ENCODE measurements around the gene NSRP1. TPM values are rescaled to one million over a fixed set of nuclear protein-coding genes. Genes with fewer than 3 reads are reported as not detected.

The NSRP1 gene
- total and polyA plus RNA-seq, 2 of the 8 experiments (the other 6 are each of a cell fraction or from before 2014, with no cell fraction given) = 6.1 to 22.4 TPM

DNA sequence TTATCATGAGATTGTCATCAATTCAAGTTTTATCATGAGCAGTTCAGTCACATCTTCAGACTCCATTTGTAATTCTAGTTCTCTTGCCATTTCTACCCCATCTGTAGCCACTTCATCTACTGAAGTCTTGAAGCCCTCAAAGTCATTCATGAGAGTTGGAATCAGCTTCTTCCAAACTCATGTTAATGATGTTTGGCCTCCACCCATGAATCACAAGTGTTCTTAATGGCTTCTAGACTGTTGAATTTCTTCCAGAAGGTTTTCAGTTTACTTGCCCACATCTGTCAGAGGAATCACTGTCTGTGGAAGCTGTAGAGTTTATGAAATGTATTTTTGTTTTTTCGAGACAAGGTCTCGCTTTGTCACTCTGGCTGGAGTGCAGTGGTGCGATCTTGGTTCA lies 16.0 kb downstream of the NSRP1 start:
- Histone ChIP-seq H3K23me2 (ENCODE audit: low read depth, low read length) (no peaks in the 10 kb centered on the region), H4K5ac (ENCODE audit: insufficient read length, low read depth, low read length) (no peak overlapping the region), H3K9ac (replicated peaks in 1 of 4; ENCODE audit: extremely low read depth in 1 of 4, low read depth in 3 of 4, low read length in 3 of 4) (no peak overlapping the region), H2BK120ac (replicated peaks; ENCODE audit: low read depth, low read length) (no peak overlapping the region), H3K36me3 (ENCODE audit: control insufficient read depth in 2 of 4, insufficient read depth in 4 of 4, low read length in 3 of 4) (peaks cover 0 to 37% (median 1%) of the 10 kb centered on the region in 4 experiments; a peak in 3 of 8 replicates), H3K79me1 (ENCODE audit: low read depth, low read length) (peaks cover 2% of the 10 kb centered on the region; the same call in 1 of the 2 replicates), H3K9me3 (ENCODE audit: insufficient read depth in 2 of 2, low read depth in 1 of 2, low read length in 1 of 2) (no peaks in the 10 kb centered on the region), H4K8ac (ENCODE audit: extremely low read depth, insufficient read depth, low read length) (no peak overlapping the region), H4K20me1 (replicated peaks in 1 of 2; ENCODE audit: control insufficient read depth in 1 of 2, insufficient read depth in 2 of 2, low read length in 2 of 2) (peaks cover 0 to 2% of the 10 kb centered on the region in 2 experiments), H2BK20ac (ENCODE audit: low read length) (no peak overlapping the region), H3K56ac (replicated peaks; ENCODE audit: insufficient read length, low read depth, low read length) (no peak overlapping the region), H3K4me1 (replicated peaks in 1 of 4; ENCODE audit: control insufficient read depth in 3 of 4, insufficient read depth in 4 of 4, low read length in 3 of 4) (peaks cover 0 to 4% (median 1%) of the 10 kb centered on the region in 4 experiments; a peak in 2 of 7 replicates), H3K79me2 (ENCODE audit: control insufficient read depth in 1 of 2, insufficient read depth in 2 of 2, low read length in 2 of 2) (peaks cover 0 to 52% of the 10 kb centered on the region in 2 experiments; a peak in 2 of 4 replicates), H2AK5ac (ENCODE audit: low read depth, low read length) (no peak overlapping the region), H3K14ac (ENCODE audit: insufficient read length) (no peak overlapping the region), H3K4me2 (ENCODE audit: insufficient read depth in 1 of 2, low read depth in 2 of 2, low read length in 2 of 2) (no peak overlapping the region), H2AFZ (ENCODE audit: low read length) (no peak overlapping the region), H3K18ac (ENCODE audit: extremely low read depth, low read length) (no peak overlapping the region), H3K23ac (ENCODE audit: insufficient read length) (no peak overlapping the region), H2BK5ac (ENCODE audit: low read depth, low read length) (no peak overlapping the region), H2BK15ac (ENCODE audit: low read length) (no peak overlapping the region), H3K4me3 (ENCODE audit: extremely low read depth in 1 of 4, insufficient read depth in 2 of 4, low read depth in 3 of 4, low read length in 4 of 4) (no peak overlapping the region), H4K91ac (replicated peaks; ENCODE audit: insufficient read length, low read length) (no peak overlapping the region), H3K4ac (replicated peaks; ENCODE audit: insufficient read length, low read depth, low read length) (no peak overlapping the region), H3K27me3 (replicated peaks in 1 of 4; ENCODE audit: control insufficient read depth in 3 of 4, extremely low read depth in 1 of 4, insufficient read depth in 3 of 4, low read length in 3 of 4) (no peaks in the 10 kb centered on the region), H3K27ac (ENCODE audit: low read depth, low read length) (no peak overlapping the region), H2BK12ac (ENCODE audit: low read depth, low read length) (no peak overlapping the region)
- no peak for FAIRE-seq
- TF ChIP-seq SRF (IDR thresholded peaks at IDR 0.05; ENCODE audit: low read depth, low read length) (no peak), EZH2 (IDR thresholded peaks at IDR 0.05; ENCODE audit: low read depth, low read length, severe bottlenecking) (no peak), BACH1 (IDR thresholded peaks at IDR 0.05; ENCODE audit: low read length) (no peak), NANOG (IDR thresholded peaks at IDR 0.05; ENCODE audit: insufficient read depth, low read depth, low read length, poor library complexity, severe bottlenecking) (no peak), RNF2 (IDR thresholded peaks at IDR 0.05; ENCODE audit: borderline replicate concordance, low read depth, low read length, missing control alignments, poor library complexity, severe bottlenecking) (no peak)
- 93% methylated on average over 3 of the region's 3 CpGs; no CpG with 5 or more reads in 1 of the 2 experiments for whole genome bisulfite sequencing, 2 experiments (ENCODE audit: extremely low coverage in 1 of 2, insufficient coverage in 1 of 2, insufficient read length in 1 of 2, insufficient replicate concordance in 2 of 2, low coverage in 1 of 2, low lambda C conversion rate in 2 of 2, missing lambda C conversion rate in 1 of 2)
- POLR2A ChIA-PET (ENCODE audit: partially characterized antibody) = interaction anchor here (0.8 to 2.0 kb wide), 4 partner anchors 8 to 46 kb away, joined by 3 to 10 read pairs (median 3); no protein-coding TSS in a partner anchor
- CTCF ChIA-PET (ENCODE audit: partially characterized antibody) = interaction anchor here (0.9 to 2.9 kb wide), 3 partner anchors 8 to 14 kb away, joined by 3 to 11 read pairs (median 4); no protein-coding TSS in a partner anchor
- no peak for DNase-seq (ENCODE audit: low read depth in 1 of 2, low spot score in 2 of 2)
